GM21717 (cell line): ENCODE data around the gene FTCD.
"Not testable (repeated sequence)": the region's sequence is repeated elsewhere in the genome, so short reads cannot be mapped to it uniquely, and the experiment has no call there.

Source experiments
- ATAC-seq: cut with Tn5 transposase; IDR thresholded peaks from one replicate; pipeline ENCODE4 v1.9.1; 2021; ENCODE audit warnings: mild to moderate bottlenecking, moderate library complexity; ENCODE audit not compliant: unreplicated experiment

FTCD gene

DNA sequence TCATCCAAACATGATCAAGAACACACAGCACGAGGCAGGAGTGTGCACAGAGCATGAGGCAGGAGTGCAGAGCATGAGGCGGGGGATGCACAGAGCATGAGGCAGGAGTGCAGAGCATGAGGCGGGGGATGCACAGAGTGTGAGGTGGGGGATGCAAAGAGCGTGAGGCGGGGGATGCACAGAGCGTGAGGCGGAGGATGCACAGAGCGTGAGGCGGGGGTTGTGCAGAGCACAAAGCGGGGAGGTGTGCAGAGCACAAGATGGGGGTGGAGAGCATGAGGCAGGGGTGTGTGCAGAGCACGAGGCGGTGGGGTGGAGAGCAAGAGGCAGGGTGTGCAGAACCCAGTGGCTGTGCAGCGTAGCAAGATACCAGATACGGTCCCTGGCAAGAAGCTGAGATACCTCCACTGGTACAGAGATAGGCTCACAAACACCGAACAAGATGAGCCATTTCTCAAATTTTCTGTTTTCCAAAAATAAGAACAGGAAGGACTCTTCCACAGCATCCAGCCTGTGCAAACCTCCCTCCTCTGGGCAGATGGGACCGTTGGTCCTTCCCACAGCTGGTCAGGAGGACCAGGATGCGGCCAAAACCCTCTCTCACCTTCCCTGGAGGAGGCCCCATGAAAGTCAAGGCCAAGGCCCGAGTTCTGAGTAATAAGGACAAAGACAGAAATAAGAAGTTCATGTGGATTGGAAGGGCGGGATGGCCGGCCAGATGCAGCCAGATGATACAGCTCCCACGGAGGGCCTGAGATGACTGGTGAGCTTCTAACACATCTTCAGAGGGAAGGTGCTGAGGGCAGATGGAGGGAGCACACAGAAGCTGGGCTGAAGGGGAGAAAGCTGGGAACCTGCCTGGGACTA is 16.9 kb upstream of the FTCD start:
- no peak for ATAC-seq

DNA sequence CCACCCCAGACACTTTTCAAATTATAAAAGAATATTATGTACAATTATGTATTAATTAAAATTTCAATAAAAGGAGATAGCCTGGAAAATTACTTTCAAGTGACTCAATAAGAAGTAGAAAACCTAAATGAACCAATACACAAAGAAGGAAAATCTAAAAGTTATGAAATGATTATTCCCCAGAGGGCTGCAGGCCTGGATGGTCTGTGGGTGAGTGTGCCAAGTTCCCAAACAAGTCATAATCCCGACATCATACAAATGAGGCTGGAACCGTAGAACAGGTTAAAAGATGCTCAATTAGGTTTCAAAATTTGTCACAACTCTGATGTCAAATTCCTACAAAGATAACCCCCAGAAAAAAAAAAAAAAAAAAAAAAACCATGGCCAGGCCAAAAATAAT is 16.2 kb upstream of the FTCD start:
- no peak for ATAC-seq

DNA sequence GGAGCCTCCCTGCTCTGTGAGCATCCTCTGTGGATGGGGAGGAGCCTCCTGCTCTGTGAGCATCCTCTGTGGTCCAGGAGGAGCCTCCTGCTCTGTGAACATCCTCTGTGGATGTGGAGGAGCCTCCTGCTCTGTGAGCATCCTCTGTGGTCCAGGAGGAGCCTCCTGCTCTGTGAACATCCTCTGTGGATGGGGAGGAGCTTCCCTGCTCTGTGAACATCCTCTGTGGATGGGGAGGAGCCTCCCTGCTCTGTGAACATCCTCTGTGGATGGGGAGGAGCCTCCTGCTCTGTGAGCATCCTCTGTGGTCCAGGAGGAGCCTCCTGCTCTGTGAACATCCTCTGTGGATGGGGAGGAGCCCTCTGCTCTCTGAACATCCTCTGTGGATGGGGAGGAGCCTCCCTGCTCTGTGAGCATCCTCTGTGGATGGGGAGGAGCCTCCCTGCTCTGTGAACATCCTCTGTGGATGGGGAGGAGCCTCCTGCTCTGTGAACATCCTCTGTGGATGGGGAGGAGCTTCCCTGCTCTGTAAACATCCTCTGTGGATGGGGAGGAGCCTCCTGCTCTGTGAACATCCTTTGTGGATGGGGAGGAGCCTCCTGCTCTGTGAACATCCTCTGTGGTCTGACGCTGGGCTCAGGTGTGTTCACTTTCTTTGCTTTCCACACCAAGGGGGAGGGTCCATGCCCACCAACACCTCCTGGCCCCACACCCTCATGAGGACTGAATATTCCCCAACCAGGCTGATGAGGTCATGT is 15.2 kb upstream of the FTCD start:
- ATAC-seq = not testable (repeated sequence)

DNA sequence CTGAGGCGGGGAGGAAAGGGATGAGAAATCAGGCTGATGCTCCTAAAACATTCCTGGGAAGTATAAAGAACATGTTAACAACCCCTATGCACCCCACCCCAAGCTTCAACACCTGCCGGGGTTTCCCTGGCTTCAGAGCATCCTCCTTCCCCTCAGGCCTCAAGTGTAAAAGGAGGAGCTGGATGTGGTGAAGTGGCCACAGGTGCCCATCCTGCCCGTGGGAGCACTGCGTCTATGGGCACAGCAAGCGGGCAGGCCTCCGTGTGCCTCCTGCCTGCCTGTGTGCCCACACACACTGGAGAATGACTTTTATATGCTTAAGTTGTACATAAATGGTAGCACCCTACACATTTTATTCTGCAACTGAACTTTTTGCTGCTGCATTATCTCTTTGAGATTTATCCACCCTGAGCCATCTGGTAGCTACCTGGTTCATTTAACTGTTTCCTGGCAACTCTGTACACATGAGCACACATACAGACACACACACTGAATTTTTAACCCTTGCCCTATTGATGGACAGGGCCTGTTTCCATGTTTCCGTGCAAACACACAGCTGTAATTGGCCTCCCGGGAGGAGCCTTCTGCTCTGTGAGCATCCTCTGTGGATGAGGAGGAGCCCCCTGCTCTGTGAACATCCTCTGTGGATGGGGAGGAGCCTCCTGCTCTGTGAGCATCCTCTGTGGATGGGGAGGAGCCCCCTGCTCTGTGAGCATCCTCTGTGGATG is 13.4 kb upstream of the FTCD start:
- no peak for ATAC-seq

DNA sequence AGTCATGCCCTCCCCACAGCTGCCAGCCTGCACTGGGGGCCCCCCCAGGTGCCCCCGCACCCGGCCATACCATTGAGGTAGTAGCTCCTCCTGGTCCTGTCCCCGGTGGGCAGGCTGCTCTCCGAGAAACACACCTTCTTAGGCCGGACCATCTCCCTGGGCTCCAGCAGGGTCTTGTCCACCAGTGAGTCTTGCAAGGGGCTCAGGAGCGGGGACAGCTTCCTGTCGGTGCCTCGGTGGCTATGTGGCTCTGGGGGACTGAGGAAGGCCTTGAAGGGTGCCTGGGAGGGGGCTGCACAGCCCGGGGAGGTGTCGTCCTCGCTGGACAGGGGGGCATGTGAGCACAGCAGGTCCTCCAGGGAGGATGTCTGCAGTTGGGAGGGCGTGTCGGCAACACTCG is 12.9 kb upstream of the FTCD start:
- ATAC-seq = no peak

DNA sequence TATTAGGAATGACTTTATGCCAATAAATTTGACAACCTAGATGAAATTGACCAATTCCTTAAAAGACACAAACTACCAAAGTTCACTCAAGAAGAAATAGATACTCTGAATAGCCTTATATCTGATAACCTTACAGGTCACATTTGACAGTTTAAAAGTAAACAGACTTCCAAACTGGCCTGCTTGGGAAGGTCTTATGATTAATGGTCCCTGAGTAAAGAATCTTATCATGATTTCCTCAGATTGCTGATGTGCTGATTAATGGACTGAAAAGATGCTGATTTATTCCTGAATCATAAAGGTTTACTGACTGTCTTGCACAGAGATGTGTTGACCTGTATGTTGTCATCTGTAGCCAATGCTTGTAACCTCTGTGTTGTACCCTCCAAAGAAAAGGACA is 9.7 kb upstream of the FTCD start:
- ATAC-seq = no peak

DNA sequence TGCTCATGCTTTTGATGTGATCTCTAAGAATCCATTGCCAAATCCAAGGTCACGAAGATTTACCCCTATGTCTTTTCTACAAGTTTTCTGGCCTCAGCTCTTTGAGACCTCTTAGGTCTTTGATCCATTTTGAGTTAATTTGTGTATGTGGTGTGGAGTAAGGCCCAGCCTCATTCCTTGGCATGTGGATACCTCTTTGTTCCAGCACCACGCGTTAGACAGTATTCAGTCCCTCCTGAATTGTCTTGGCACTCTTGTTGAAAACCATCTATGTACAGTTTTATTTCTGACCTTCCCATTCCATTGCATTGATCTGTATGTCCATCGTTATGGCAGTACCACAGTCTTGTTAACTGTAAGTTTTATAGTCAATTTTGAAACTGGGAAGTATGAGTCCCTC is 8.0 kb upstream of the FTCD start:
- ATAC-seq = no peak

DNA sequence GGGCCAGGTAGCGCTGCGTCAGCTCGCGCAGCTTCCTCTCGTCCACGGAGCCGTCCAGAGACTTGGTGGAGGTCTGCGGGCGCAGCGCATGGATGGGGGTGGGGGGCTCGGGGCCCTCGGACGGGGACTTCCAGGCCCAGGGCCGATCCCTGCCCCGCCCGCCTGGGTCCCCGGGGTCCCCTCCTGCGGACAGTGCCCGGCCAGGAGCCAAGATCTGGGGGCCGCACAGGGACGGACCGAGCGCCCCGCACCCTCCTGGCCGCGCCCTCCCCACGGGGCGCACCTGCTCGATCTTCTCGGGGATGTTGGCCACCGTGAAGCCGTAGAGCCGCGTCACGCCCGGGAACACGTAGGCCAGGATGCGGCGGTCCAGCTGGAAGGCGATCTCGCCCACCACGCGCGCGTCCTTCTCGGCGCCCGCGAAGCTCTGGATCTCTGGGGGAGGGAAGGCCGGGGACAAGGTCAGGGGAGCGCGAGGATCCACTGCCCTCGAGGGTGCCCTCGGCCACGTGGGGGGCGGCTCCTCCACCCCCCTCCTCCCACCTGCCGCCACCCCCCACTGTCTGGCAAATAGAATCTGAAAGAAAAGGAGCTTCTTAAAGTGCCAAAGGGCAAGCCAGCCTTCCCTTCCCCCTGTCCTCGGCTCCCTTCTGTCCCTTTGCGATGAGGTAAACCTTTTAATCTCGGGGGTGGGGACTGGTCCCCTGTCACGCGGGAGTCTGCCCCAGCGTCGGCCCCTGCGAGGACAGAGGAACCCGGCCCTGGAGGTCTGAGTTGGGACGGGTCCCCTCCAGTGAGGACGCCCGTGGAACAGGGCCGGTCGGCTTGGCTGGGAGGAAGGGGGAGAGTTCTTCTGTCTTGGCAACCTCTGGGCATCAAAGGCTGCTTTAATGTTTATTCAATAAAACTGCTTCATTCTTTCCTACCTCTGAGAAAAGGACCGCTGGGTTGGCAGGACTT is 6.5 kb upstream of the FTCD start:
- no peak for ATAC-seq

DNA sequence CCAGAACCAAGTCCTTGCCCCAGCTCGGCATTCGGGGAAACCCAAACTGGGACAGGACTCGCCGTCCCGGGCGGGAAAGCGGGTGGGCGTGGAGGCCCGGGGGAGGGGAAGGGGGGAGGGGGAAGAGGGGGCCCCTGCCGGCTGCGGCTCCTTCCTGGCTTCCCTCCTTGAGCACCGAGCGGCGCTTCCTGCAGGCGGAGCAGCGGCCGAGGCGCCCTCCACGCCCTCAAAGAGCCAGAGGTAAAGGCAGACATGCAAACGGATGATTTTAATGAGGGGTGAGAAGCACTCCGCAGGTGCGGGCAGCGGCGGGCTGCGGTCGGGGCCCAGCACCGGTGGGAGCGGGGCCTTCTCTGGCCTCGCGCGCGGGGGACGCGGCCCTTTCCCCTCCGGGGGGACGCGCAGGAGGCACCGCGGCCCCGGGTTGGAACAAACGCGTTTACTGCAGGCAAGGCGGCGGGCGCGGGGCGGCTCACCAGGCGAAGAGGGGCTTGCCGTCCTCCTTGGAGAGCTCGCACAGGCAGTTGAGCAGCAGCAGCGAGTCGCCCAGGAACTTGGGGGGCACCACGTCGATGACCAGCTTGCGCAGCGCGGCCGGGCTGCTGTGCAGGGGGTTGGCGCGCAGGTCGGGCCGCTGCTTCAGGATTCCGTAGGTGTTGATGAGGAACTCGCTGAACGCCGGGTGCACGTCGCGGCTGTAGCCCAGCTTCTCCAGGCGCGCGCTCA is 5.7 kb upstream of the FTCD start:
- ATAC-seq = no peak

DNA sequence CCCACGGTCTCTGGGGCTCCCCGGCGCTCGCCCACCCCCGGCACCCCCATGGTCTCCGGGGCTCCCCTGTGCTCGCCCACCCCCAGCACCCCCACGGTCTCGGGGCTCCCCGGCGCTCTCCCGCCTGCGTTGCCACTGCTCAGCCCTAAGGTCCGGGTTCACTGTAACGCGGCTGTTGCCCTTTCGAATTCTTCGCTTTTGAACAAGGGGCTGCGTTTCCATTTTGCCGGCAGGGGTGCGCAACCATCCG is 5.2 kb upstream of the FTCD start:
- no peak for ATAC-seq

DNA sequence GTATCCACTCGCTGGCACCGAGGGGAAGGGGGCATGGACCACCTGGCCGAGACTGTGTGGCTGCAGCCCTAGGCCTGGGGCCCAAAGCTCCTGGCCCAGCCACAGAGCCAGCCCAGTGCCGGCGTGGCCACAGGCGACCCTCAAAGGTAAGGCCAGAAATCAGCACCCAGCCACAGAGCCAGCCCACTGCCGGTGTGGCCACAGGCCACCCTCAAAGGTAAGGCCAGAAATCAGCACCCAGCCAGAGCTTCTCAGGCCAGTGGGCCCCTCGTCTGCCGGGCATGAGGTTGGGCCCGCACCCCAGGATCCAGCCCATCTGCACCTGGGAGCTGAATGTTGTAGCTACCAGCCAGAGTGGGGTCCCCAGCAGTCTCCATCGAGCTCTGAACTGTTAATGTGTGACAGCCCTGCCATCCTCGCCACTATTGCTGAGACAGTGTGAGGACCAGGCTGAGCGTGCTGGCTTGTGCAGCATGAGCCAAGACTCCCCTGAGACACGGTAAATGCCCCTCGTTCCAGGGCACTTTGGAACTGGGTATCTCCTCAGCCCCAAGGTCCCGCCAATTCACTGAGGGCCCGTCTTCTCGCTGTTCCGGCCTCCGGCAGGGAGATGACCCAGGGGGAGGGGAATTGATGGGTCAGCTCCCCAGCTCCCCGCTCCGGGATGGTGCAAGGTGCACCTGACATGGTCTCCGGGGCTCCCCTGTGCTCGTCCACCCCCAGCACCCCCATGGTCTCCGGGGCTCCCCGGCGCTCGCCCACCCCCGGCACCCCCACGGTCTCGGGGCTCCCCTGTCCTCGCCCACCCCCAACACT is 4.7 kb upstream of the FTCD start:
- ATAC-seq = no peak

DNA sequence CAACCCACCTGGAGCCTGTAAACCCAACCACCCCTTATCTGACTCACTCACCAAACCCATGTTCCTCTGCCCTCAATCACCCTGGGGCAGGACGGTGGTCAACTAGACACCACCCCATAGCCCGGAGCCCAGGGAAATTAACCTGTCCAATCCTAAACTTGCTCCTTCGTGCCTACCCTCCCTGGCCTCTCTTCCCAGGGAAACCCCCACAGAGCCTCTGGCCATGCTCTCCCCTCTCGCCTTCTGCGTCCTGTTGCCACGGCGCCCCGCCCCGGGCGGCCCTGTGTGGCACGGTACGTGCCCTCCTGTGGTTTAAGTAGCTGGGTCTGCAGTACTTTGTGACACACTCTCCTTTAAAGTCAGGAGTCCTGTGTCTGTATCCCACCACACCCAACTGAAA is 4.0 kb upstream of the FTCD start:
- ATAC-seq = no peak

DNA sequence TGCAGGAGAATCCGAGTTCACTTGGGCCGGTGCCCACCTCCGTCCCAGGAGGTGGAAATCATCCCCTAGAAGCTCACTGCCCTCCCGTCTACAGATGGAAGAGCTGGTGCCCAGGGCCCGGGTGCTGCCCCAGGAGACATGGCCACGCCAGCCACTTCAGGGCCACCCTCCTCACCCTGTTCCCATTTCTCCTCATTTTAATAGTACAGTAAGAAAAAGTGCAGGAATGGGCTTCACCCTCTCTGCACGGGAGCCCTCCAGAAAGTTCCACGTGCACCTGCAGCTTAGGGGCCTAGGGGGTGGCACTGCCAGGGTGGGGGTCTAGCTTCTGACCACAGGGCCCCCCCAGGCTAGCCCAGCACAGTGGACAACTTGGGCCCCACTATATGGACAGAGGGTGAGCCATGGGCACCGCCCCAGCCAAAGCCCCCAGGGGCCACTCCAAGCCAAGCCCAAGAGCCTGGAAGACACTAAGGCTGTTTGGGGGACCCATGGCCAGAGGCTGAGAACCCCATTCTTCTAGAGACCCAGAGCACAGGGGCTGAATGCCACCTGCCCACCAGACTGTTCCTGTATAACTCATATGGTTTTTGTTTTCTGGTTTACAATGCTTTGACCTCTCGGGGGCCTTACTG is 3.4 kb upstream of the FTCD start:
- no peak for ATAC-seq

DNA sequence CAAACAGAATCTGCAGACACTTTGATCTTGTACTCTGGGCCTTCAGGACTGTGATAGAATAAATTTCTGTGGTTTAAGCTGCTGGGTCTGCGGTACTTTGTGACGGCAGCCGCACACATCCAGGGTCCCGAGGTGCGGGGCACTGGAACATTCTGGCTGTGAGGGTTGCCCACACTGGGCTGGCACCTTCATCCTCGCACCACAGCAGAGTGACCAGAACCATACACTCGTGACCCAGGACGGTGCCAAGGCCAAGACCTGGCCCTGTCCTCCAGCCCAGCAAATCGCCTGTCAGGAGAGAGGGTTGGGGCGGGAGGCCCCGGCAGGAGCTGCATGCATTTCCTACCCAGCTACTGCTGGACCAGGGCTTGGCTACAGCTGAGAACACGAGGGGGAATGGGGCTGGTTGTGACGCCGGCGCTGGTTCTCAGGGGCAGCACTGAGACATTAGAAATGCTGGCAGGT is 2.6 kb upstream of the FTCD start:
- no peak for ATAC-seq

DNA sequence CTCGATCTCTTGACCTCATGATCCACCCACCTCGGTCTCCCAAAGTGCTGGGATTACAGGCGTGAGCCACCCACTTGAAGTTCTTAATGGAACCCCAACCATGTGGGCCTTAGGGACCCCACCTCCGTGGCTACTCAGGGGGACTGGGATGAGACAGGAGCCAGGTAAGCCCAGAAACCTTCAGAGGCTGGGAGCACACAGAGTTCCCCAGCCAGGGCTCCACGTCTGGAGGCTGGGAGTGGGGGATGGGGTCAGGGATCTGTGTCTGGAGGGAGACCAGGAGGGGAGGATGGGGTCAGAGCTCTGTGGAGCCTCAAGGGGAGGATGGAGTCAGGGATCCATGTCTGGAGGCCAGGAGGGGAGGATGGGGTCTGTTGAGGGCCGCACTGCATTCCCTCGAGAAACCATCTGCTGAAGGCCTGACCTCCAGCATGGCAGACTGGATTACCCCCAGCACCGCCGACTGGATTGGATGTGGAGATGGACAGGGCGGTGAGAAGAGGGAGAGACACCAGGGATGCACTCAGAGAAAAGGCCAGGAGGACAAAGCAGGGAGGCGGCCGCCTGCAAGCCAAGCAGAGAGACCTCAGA is 2.1 kb upstream of the FTCD start:
- ATAC-seq = no peak

DNA sequence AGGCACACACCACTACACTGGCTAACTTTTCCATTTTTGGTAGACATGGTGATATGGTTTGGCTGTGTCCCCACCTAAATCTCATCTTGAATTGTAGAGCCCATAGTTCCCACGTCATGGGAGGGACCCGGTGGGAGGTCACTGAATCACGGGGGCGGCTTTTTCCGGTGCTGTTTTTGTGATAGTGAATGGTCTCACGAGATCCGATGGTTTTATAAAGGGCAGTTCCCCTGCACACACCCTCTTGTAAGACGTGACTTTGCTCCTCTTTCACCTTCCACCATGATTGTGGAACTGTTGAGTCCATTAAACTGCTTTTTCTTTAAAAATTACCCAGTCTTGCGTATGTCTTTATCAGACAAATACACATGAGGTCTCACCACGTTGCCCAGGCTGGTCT is 1.3 kb upstream of the FTCD start:
- no peak for ATAC-seq

DNA sequence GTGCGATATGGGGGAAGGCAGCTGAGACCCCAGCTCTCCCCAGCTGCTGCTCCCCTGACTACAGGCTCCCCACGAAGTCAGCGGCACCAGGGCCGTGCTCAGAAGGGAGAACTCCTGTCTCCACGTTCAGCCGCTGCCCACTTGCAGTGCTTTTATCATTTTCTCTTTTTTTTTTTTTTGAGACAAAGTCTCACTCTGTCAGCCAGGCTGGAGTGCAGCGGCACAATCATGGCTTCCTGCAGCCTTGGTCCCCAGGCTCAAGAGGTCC is 933 bp upstream of the FTCD start:
- no peak for ATAC-seq

DNA sequence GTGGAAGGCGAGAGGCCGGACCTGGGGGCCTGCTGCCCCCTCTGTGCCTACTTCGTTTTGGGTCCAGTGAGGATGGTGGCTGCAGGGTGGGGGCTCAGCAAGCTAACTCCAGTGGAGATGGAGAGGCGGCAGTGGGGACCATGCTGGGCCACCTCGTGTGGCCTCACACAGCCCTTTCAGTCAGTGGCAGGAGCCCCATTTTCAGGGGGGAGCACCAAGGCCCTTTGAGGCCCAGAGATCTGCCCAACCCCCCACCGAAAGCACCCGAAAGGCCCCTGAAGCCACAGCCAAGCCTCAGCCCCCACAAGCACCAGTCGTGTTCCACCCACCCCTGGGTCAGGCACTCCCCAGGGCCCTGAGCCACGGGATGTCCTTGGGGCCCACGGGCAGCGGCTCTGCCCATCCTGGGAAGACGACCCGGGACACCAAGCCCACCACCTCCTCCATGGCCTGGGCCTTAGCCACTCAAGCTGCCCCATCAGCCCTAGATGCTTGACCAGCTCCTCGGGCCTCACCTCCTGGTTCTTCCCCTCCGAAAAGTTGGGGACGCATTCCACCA is 345 bp downstream of the FTCD start:
- ATAC-seq = no peak
